Pons (tissue), 1 donor: ENCODE results near the gene NDUFA5.

ENCODE experiments used
- DNase-seq: peaks from one replicate; pipeline ENCODE4 v3.0.0-alpha.2; 2016; ENCODE audit warnings: low spot score

NDUFA5 gene

DNA sequence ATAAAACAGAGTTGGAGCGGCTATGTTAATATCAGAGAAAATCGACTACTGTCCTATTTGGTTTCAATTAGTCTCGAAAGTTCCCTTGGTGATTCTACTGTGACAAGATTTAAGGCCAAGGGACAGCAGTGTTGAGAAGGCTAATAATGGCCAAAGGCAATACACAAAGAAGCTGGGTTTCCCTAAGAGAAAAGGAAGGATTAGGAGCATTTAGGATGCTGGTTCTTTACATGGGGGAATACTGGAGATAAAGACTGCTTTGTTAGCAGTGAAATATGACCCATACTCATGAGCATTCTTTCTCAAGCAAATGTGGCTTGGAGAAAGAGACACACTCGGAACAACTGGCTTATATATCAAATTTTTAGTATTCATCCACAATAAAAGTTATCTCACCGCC is 55.4 kb downstream of the NDUFA5 start:
- DNase-seq = no peak

DNA sequence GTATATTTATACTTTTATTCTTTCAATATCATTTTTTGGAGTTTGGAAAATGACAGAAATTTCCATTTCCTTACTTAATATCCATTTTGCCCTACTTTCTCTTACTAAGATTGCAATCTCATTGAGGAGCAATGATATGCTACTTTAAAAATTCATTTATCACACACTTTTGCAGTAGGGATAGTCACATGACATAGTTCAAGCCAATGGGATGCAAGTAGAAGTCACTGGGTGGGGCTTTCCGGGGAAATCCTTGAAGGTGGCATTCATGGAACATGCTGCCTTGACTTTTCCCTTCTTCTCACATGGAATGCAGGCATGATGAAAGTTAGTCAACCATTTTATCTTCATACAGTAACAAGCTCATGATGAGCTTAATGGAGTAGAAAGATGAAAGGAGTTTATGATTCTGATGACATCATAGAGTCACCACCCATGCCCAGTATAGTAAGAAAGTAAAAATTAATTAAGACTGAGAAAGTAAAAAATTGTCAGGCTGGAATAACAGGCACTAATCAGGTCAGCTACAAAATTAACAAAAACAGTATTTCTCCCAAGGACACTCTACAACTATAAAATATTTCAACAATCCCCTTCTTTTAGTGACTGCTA is 56.6 kb downstream of the NDUFA5 start:
- DNase-seq = no peak

GRCh38 chr7:123499211-123499970 is 58.2 kb downstream of the NDUFA5 start:
- no peak for DNase-seq

GRCh38 chr7:123498601-123499000 is 59.0 kb downstream of the NDUFA5 start:
- DNase-seq = no peak

DNA sequence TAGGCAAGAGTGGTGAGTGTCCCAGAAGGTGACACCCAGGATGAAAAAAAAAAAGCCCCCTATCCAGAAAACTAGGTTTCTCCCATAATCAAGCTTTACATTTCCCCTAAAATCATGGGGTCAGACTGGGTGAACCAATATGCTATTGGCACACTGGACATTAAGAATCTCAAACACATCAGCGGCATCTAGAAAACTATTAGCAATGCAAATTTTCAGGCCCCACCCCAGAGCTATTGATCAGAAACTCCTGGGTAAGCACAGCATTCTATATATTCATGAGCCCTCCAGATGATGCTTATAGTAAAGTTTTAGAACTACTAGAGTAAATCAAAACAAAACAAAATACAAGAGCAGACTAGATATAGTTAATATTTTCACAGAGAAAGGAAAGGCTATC is 59.6 kb downstream of the NDUFA5 start:
- DNase-seq = no peak

GRCh38 chr7:123494193-123494796 is 63.3 kb downstream of the NDUFA5 start:
- peak; percentile 38 for DNase-seq

GRCh38 chr7:123492485-123492884 is 65.1 kb downstream of the NDUFA5 start:
- no peak for DNase-seq
